NB4 (cell line): ENCODE data around the gene FAM163B.
"Not testable (repeated sequence)": the region's sequence is repeated elsewhere in the genome, so short reads cannot be mapped to it uniquely, and the experiment has no call there.

ENCODE experiments used
- DNase-seq: peaks from one replicate; pipeline ENCODE4 v3.0.0; 2010; ENCODE audit warnings: low read depth
- H3K4me3 ChIP-seq: one replicate; pipeline ENCODE4 v1.5.1; 2011; ENCODE audit warnings: mild to moderate bottlenecking, low read depth, low read length, moderate library complexity
- MYC ChIP-seq: IDR thresholded peaks from 2 replicates; pipeline ENCODE4 v1.6.1; 2011; ENCODE audit warnings: low read depth, low read length
- POLR2A ChIP-seq: IDR thresholded peaks from 2 replicates; pipeline ENCODE4 v1.6.1; 2011; ENCODE audit warnings: mild to moderate bottlenecking; ENCODE audit not compliant: insufficient read length; ENCODE audit errors: extremely low read depth
- TF ChIP-seq, protein P1 (sequence below): IDR thresholded peaks from 2 replicates; pipeline ENCODE4 v1.6.1; 2011; ENCODE audit warnings: low read depth, low read length
- TF ChIP-seq, protein P2 (sequence below): IDR thresholded peaks from one replicate; pipeline ENCODE4 v1.5.1; 2012; ENCODE audit warnings: low read depth, low read length

The FAM163B gene

DNA sequence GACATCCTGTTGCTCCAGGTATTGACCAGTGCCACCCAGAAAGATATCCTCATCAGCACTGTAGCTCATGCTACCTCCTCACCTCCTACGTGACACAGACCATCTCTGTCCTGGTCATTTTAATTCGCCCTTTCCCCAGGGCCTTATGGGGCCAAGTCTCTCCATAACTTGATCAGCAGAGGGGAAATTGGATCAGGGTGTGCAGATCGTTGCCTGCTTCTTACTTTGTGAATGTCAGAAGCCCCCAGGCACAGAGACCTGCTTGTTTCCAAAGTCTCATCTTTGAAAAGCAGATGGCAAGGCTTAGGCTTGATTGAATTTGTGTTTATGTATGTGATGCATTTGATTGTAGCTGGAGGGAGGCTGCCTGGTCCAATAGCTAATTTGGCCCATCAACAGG, 18.2 kb upstream of the FAM163B start:
- no peak for DNase-seq
- TF ChIP-seq, protein P1, sequence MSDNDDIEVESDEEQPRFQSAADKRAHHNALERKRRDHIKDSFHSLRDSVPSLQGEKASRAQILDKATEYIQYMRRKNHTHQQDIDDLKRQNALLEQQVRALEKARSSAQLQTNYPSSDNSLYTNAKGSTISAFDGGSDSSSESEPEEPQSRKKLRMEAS: no peak
- TF ChIP-seq, protein P2, sequence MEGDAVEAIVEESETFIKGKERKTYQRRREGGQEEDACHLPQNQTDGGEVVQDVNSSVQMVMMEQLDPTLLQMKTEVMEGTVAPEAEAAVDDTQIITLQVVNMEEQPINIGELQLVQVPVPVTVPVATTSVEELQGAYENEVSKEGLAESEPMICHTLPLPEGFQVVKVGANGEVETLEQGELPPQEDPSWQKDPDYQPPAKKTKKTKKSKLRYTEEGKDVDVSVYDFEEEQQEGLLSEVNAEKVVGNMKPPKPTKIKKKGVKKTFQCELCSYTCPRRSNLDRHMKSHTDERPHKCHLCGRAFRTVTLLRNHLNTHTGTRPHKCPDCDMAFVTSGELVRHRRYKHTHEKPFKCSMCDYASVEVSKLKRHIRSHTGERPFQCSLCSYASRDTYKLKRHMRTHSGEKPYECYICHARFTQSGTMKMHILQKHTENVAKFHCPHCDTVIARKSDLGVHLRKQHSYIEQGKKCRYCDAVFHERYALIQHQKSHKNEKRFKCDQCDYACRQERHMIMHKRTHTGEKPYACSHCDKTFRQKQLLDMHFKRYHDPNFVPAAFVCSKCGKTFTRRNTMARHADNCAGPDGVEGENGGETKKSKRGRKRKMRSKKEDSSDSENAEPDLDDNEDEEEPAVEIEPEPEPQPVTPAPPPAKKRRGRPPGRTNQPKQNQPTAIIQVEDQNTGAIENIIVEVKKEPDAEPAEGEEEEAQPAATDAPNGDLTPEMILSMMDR: no peak
- TF ChIP-seq POLR2A (no peak), MYC (no peak)
- H3K4me3 ChIP-seq: no peak overlapping the region

DNA sequence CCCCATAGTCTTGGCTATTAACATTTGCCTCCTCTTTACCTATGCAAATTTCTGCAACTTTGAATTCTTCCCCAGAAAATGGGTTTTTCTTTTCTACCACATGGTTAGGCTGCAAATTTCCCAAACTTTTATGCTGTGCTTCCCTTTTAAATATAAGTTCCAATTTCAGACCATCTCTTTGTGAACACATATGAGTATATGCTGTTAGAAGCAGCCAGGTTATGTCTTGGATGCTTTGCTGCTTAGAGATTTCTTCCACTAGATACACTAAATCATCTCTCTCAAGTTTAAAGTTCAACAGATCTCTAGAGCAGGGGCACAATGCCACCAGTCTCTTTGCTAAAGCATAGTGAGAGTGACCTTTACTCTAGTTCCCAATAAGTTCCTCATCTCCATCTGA, 16.8 kb upstream of the FAM163B start:
- not testable (repeated sequence) for H3K4me3 ChIP-seq, DNase-seq

DNA sequence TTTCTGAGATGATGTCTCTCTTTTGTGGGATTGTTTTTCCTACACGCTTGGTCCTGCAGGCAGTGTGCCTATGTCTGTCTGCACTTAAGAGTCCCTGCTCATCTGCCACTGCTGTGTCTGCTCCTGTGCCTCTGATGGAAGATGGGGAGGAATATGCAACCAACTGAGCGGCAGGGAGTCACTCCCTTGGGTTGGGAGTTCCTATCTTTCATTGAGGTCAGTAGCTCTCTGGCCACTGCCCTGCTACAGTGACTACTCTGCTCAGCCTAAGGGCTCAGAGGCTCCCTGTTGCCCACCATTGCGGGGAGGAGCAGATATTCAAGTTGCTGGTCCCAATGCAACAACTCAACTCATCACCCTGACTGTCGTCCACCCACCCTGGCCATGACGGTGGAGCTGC, 13.4 kb upstream of the FAM163B start:
- no peak overlapping the region for H3K4me3 ChIP-seq
- no peak for TF ChIP-seq MYC
- TF ChIP-seq POLR2A: no peak
- TF ChIP-seq, protein P2: no peak
- TF ChIP-seq, protein P1: no peak
- no peak for DNase-seq

GRCh38 chr9:133621725-133622267, 12.6 kb upstream of the FAM163B start:
- no peak overlapping the region for H3K4me3 ChIP-seq
- no peak for DNase-seq
- TF ChIP-seq, protein P1: no peak
- TF ChIP-seq POLR2A: no peak
- TF ChIP-seq, protein P2: no peak
- TF ChIP-seq MYC: no peak

DNA sequence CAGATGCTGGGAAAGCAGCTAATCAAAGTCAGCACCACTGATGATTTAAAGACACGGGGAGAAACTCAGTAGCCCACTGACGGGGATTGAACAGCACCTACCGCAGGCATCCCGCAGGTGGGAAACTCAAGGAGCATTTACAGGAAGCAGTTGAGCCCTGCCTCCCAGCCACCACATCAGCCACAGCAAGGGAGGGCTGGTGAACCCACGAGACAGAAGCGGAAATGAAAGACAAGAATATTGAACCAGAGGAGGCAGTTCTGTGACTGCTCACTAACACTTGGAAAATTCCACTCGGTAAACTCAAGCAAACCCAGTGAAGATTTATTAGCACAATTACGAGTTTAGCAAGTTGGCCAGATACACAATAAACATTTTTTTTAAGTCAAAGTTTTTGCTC, 10.6 kb upstream of the FAM163B start:
- no peak for DNase-seq
- H3K4me3 ChIP-seq: no peak overlapping the region
- TF ChIP-seq, protein P1: no peak
- TF ChIP-seq MYC: no peak
- no peak for TF ChIP-seq POLR2A
- TF ChIP-seq, protein P2: no peak

- H3K4me3 ChIP-seq: no peak overlapping the region
- DNase-seq: no peak
- TF ChIP-seq MYC: no peak
- TF ChIP-seq, protein P2: no peak
- TF ChIP-seq, protein P1: no peak
- no peak for TF ChIP-seq POLR2A
Measured at GRCh38 chr9:133618726-133619125, 9.5 kb upstream of the FAM163B start.
